ENCODE data around the gene CTNNBL1.

DNA sequence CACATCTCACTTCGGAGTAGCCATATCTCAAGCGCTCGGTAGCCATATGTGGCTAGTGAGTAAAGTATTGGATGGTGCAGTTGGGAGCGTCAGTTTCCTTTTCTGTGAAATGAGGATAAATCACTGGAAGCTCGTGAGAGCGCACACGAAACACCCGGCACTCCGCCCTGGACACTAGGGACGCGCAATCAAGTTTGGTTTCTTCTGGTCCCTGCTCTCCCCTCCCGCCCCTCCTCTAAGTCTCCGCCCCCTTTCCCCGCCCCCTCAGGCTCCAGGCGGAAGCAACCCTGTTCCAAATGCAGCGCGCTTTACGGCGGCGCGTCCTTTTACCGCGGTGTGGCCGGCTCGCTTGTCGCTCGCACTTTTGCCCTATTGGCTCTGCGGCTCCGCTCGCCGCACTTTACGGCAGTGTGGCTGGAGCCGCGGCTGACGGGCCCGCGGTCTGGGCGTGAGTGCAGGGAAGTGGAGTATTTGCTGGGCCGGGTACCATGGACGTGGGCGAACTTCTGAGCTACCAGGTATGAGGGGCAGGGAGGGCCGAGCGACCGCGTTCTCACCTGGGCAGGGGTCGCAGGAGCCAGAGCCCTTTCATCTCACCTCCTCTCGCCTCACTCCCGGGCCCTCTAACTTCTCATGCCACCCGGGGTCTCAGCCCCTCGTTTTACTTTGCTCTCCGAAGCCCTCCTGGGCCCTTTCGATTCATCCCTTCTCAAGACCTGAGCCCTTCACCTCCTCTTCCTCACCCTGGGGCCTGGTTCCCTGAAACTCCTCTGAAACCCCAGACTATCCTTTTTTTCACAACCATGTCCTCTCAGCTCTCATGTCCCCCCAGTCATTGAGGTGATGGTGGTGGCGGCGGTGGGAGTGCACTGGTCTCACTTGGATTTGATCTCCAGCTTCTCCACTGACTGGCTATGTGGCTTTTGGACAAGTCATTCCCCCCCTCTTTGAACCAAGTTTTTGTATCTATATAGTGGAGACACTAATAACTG lies at the start of gene CTNNBL1:
- TF ChIP-seq GATA2 (IDR thresholded peaks at IDR 0.05; ENCODE audit: low read depth, low read length) (no peak), GATA3 (IDR thresholded peaks at IDR 0.05; ENCODE audit: low read depth, low read length) (no peak)
